Adrenal gland (tissue), 5 donors: ENCODE measurements around the gene REST.

ENCODE experiments used
- CTCF ChIP-seq, 6 experiments: fragments of 450-650 bp in 4 of 6; fragments of 200-600 bp in 2 of 6; sonication (generic) in 1 of 6; IDR thresholded peaks; 1 replicate in 5 of 6; 2 replicates in 1 of 6; pipeline versions ENCODE4 v1.5.1 to v1.8.0; 2016 to 2021; ENCODE audit warnings: antibody characterized with exemption in 6 of 6, mild to moderate bottlenecking in 2 of 6, moderate library complexity in 1 of 6
- POLR2A ChIP-seq, 2 donors: fragments of 450-650 bp; IDR thresholded peaks; one replicate each; pipeline ENCODE4 v1.6.1; 2017; ENCODE audit warnings: antibody characterized with exemption in 2 of 2, mild to moderate bottlenecking in 2 of 2, moderate library complexity in 1 of 2
- donor health status: DM: no; HTN: no; CAD: no.

DNA sequence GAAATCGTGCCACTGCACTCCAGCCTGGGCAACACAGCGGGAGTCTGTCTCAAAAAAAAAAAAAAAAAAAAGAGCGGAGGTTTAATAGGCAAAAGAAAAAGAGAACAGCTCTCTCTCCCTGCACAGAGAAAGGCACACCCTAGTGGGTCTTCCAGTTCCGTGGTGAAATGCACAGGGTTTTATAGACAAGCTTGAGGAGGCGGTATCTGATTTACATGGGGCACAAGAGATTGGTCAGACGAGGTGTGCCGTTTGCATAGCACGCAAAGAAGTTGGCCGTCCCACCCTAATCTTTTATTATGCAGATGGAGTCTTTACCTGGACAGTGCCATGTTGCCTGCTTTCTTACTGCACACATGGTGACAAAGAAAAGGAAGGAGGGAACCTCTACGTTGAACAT is 33.5 kb upstream of the REST start:
- TF ChIP-seq CTCF (IDR thresholded peaks at IDR 0.05) (no peak), POLR2A (IDR thresholded peaks at IDR 0.05) (no peak)
